Ovary (tissue), 9 donors: ENCODE data around the gene SH3BGRL3. TPM values are rescaled to one million over a fixed set of nuclear protein-coding genes. Genes with fewer than 3 reads are reported as not detected.

Experiments used
- DNase-seq, 5 donors: peaks; one replicate each; pipeline ENCODE4 v3.0.0-alpha.2; 2019 to 2020
- H3K27ac ChIP-seq, 2 donors: fragments of 200-600 bp; one replicate each; pipeline versions ENCODE4 v1.5.1 to v1.8.0; 2019 to 2022
- H3K27me3 ChIP-seq: fragments of 200-600 bp; one replicate; pipeline ENCODE4 v1.8.0; 2022
- H3K36me3 ChIP-seq: fragments of 200-600 bp; sonication (generic); one replicate; pipeline ENCODE4 v1.5.1; 2019
- H3K4me1 ChIP-seq: one replicate; pipeline ENCODE4 v1.8.1; 2013; ENCODE audit warnings: mild to moderate bottlenecking, moderate library complexity; ENCODE audit not compliant: insufficient read depth
- H3K4me3 ChIP-seq: fragments of 200-600 bp; sonication (generic); one replicate; pipeline ENCODE4 v1.5.1; 2017
- H3K9me3 ChIP-seq, 2 donors: fragments of 200-600 bp in 1 of 2; sonication (generic) in 1 of 2; one replicate each; pipeline versions ENCODE4 v1.5.1 to v1.8.1; 2013 to 2019; ENCODE audit warnings: mild to moderate bottlenecking in 1 of 2, moderate library complexity in 1 of 2
- EP300 ChIP-seq: sonication (generic); formaldehyde crosslinking; IDR thresholded peaks from one replicate; pipeline ENCODE4 v1.6.1; 2017; ENCODE audit warnings: antibody characterized with exemption
- POLR2A ChIP-seq: fragments of 450-650 bp; IDR thresholded peaks from one replicate; pipeline ENCODE4 v1.6.1; 2017; ENCODE audit warnings: antibody characterized with exemption, mild to moderate bottlenecking, moderate library complexity
- WGBS, 3 donors: extraction: QIAGEN DNeasy Blood & Tissue Kit in 1 of 3; methylation state at CpG; one replicate each; pipeline versions ENCODE4 v1.1.5 to v1.1.7; 2013 to 2017; 5-methylcytosine and 5-hydroxymethylcytosine counted together
- intact Hi-C, 4 donors: fragments of 100-400 bp; cut with DNase I; formaldehyde crosslinking; loops; one replicate each; pipeline versions ENCODE4 v1.11.0 to v1.15.1; 2022 to 2023
- polyA plus RNA-seq, 2 donors: library from polyadenylated mRNA; stranded (reverse); fragments of 200-250 nt in 1 of 2; fragments of 350-450 nt in 1 of 2; fragmentation: Illumina TruSeq in 1 of 2; extraction: RNeasy Lipid Tissue Mini Kit (QIAGEN cat#74804) in 1 of 2; gene quantifications; one replicate each; pipeline ENCODE4 v1.2.3, GENCODE V29; 2013 to 2014
- total RNA-seq, 7 donors: library from RNA; depleted of rRNA in 2 of 7; stranded (reverse); fragments of >200 nt in 2 of 7; fragmentation: NEBNext Ultra II Directional in 3 of 7; extraction: Animal tissue kit (Norgen Biotek cat#: 25700) in 3 of 7; gene quantifications; one replicate each; pipeline versions ENCODE4 v1.1.0 to v1.2.4, GENCODE V29; 2016 to 2023
- TF ChIP-seq, protein P1 (sequence below), 3 donors: fragments of 450-650 bp in 2 of 3; fragments of 200-600 bp in 1 of 3; IDR thresholded peaks; one replicate each; pipeline versions ENCODE4 v1.5.1 to v1.8.0; 2016 to 2022; ENCODE audit warnings: antibody characterized with exemption in 3 of 3, mild to moderate bottlenecking in 1 of 3
- donor health status: DM: no; HTN: no; CAD: no; lungs with moderate emphysema.
- donor health status: DM: no; HTN: no; CAD: no.
- donor health status: Bipolar disorder and iron deficiency.
- donor health status: DM: yes; HTN: yes; CAD: no.
- donor health status: DM: no; HTN: no; CAD: no.
- donor health status: DM: yes; HTN: yes; CAD: no.

SH3BGRL3 gene
- total and polyA plus RNA-seq, 9 donors = 18.6 to 242 (median 58.3) TPM

DNA sequence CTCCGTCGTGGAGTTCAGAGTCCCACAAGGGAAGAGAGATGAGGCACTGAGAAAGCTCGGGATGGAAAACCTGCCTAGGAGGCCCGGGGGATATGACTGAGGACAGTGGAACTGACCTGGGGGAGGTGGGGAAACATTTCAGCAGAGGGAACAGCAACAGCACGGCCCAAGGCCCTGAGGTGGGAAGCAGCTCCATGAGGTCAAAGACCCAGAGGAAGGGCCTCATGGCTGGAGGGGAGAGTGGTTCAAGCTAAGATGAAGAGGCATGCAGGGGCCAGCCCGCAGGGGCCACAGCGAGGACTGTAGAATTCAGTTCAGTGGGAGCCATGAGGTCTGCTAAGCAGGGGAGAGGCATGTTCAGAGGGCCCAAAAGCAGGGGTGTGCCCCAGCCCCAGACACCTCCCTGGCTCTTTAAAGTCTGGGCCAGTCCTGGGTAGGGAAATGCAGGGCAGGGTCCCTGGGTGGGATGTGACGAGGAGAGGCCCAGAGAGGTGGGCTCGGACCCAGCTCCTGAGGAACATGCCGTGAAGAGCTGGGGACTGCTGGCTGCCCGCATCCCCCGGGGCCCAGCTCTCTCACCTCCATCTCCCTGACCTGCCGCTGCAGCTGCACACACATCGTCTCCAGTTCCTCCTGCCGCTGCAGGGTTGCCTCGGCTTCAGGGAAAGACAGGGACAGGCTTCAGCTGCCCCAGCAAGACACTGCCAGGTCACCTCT, 16.6 kb downstream of the SH3BGRL3 start:
- 86 to 91% (median 88%) methylated on average over 16 of the region's 16 CpGs for WGBS, 3 donors
- no peak overlapping the region for H3K27ac ChIP-seq
- no peaks in the 10 kb centered on the region for H3K4me1 ChIP-seq
- intact Hi-C loops = no loop called here
- no peaks in the 10 kb centered on the region for H3K27me3 ChIP-seq
- no peak for DNase-seq
- H3K9me3 ChIP-seq = no peaks in the 10 kb centered on the region
- TF ChIP-seq, protein P1, sequence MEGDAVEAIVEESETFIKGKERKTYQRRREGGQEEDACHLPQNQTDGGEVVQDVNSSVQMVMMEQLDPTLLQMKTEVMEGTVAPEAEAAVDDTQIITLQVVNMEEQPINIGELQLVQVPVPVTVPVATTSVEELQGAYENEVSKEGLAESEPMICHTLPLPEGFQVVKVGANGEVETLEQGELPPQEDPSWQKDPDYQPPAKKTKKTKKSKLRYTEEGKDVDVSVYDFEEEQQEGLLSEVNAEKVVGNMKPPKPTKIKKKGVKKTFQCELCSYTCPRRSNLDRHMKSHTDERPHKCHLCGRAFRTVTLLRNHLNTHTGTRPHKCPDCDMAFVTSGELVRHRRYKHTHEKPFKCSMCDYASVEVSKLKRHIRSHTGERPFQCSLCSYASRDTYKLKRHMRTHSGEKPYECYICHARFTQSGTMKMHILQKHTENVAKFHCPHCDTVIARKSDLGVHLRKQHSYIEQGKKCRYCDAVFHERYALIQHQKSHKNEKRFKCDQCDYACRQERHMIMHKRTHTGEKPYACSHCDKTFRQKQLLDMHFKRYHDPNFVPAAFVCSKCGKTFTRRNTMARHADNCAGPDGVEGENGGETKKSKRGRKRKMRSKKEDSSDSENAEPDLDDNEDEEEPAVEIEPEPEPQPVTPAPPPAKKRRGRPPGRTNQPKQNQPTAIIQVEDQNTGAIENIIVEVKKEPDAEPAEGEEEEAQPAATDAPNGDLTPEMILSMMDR (IDR thresholded peaks at IDR 0.05) = no peak
- TF ChIP-seq EP300 = no peak
- no peak for TF ChIP-seq POLR2A
- H3K36me3 ChIP-seq = no peaks in the 10 kb centered on the region
- H3K4me3 ChIP-seq = no peak overlapping the region

DNA sequence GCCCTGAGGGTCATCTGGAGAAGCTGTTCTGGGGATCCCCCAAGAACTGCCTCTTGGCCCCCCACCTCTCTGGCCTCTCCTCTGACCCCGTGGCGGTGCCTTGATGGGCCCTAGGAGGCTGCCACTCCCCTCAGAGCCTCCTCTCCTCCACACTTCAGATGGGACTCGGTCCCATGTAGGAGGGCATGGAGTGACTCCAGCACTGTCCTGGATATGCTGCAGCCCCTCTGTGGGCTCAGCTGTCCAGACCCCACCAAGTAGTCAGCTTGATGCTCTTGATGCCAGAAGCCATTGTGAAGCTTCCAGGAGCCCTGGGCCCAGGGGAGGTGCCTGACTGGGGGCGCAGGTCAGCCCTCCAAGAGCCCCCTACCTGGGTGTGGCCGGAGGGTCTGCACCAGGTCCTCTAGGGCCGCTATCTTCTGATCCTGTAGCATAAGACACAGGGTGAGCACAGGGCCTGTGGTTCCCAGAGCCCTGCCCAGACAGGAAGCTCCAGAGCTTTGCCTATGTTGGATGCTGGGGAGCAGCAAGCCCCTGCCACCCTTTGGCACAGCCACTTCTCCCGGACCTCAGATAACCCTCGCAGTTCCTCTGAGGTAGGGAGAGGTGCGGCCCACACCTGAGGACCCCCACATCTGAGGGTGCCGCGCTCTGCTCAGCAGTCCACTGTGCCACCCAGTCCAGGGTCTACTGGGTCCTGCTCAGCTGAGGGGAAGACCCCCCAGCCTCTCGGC, 17.3 kb downstream of the SH3BGRL3 start:
- WGBS, 3 donors = 92 to 97% (median 92%) methylated on average over 11 to 12 of the region's 12 CpGs
- TF ChIP-seq POLR2A (no peak), EP300 (no peak)
- TF ChIP-seq, protein P1 (IDR thresholded peaks at IDR 0.05) = no peak

DNA sequence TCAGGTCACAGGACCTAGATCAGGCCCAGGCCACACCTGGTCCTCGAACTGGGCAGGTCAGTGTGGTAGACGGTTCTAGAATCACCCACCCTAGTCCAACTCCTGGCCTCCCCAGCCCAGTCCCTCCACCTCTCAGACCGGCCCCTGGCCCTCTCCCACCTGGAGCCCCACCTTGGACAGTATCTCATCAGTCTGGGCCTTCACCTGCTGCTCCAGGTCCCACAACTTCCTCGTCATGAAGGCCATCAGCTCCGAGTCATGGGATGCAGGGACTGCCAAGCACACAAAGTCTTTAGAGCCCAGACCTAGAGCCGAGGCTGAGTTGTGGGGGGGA, 17.9 kb downstream of the SH3BGRL3 start:
- no peak for TF ChIP-seq POLR2A
- TF ChIP-seq, protein P1 (IDR thresholded peaks at IDR 0.05) = no peak
- no peak for TF ChIP-seq EP300
- WGBS, 3 donors = 77 to 84% (median 78%) methylated on average over 6 of the region's 6 CpGs
- H3K9me3 ChIP-seq = no peaks in the 10 kb centered on the region
- no peaks in the 10 kb centered on the region for H3K36me3 ChIP-seq
- no peak overlapping the region for H3K27ac ChIP-seq
- H3K27me3 ChIP-seq = no peaks in the 10 kb centered on the region
- no peak overlapping the region for H3K4me3 ChIP-seq
- intact Hi-C loops = no loop called here
- no peaks in the 10 kb centered on the region for H3K4me1 ChIP-seq
- no peak for DNase-seq

More for the DNA sequence above, 17.3 kb downstream of the SH3BGRL3 start:
- DNase-seq = no peak
- H3K27ac ChIP-seq = no peak overlapping the region
- no peaks in the 10 kb centered on the region for H3K36me3 ChIP-seq
- intact Hi-C loops = no loop called here
- no peaks in the 10 kb centered on the region for H3K4me1 ChIP-seq
- H3K27me3 ChIP-seq = no peaks in the 10 kb centered on the region
- H3K4me3 ChIP-seq = no peak overlapping the region
- H3K9me3 ChIP-seq = no peaks in the 10 kb centered on the region

DNA sequence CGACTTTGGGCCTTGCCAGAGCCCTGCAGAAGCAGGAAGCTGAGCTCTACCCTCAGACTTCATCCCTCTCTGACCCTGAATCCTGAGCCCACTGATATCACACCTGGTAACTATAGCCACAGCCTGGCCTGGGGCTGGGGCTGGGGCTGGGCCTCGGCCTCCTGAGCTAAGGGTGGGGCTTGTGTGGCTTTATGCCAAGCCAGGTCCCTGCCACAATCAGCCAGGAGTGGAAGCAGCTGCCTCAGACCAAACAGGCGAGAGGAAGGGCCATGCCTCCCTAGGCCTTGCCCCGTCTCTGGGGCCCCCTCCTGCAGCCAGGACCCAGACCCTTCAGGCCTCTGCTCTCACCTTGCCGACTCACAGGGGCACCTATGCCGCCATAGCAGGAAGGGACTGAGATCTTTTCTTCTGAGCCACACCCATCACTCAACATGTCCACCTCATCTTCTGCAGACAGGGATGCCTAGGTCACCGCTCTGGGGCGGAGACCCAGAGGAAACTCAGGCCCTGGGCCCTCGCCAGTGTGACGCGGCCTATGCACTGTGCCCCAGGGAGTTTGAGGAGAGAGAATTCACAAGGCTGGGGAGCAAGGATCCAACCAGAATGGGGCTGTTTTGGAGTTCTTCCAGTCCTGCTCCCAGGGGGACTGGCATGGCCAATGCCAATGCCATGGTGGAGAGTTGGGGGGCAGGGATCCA, 20.8 kb downstream of the SH3BGRL3 start:
- H3K27me3 ChIP-seq = no peaks in the 10 kb centered on the region
- no peak overlapping the region for H3K27ac ChIP-seq
- H3K4me3 ChIP-seq = no peak overlapping the region
- no peaks in the 10 kb centered on the region for H3K36me3 ChIP-seq
- intact Hi-C loops = no loop called here
- WGBS, 3 donors = 86 to 91% (median 89%) methylated on average over 11 of the region's 11 CpGs
- H3K4me1 ChIP-seq = peaks cover 2% of the 10 kb centered on the region
- TF ChIP-seq POLR2A (no peak), EP300 (no peak)
- TF ChIP-seq, protein P1 (IDR thresholded peaks at IDR 0.05) = no peak
- H3K9me3 ChIP-seq = no peaks in the 10 kb centered on the region
- no peak for DNase-seq
